Natural killer cell treated with Interleukin-12 subunit alpha and Interleukin-12 subunit beta and Interleukin-15 and Interleukin-18, amount 100 ng/mL, for 72 hours (primary cell): Measurements from ENCODE around the gene LIME1. TPM values are rescaled to one million over a fixed set of nuclear protein-coding genes. Genes with fewer than 3 reads are reported as not detected.

ENCODE experiments used
- ATAC-seq, 2 donors: fragments of 150-1000 bp; cut with Tn5 transposase in 1 of 2; sonication (Bioruptor Pico), chemical (Tn5 transposase) in 1 of 2; 2 replicates each; pipeline ENCODE4 v1.10.0; 2021
- DNase-seq: peaks from one replicate; pipeline ENCODE4 v3.0.0; 2022; ENCODE audit warnings: low spot score
- H3K27ac Mint-ChIP-seq, 2 donors: 1 replicate in 1 of 2; 2 replicates in 1 of 2; pipeline ENCODE4 v1.8.0; 2022; ENCODE audit warnings: mixed read lengths in 2 of 2, mild to moderate bottlenecking in 1 of 2, moderate library complexity in 1 of 2
- H3K27me3 Mint-ChIP-seq, 2 donors: 1 replicate in 1 of 2; 2 replicates in 1 of 2; pipeline ENCODE4 v1.8.0; 2022; ENCODE audit warnings: mixed read lengths in 2 of 2
- H3K36me3 Mint-ChIP-seq: one replicate; pipeline ENCODE4 v1.8.0; 2022; ENCODE audit warnings: mixed read lengths
- H3K4me1 Mint-ChIP-seq, 2 donors: 1 replicate in 1 of 2; 2 replicates in 1 of 2; pipeline ENCODE4 v1.8.0; 2022; ENCODE audit warnings: low read depth in 2 of 2, mixed read lengths in 2 of 2, mild to moderate bottlenecking in 1 of 2
- H3K4me3 Mint-ChIP-seq: one replicate; pipeline ENCODE4 v1.8.0; 2022; ENCODE audit warnings: mixed read lengths
- H3K9me3 Mint-ChIP-seq: 2 replicates; pipeline ENCODE4 v1.8.0; 2022; ENCODE audit warnings: mixed read lengths
- total RNA-seq, 2 donors: library from RNA; stranded (reverse); gene quantifications; one replicate each; pipeline ENCODE4 v1.2.3, GENCODE V29; 2022

Gene LIME1
- total RNA-seq, 2 donors from 2014 or later, result 9.3 to 15.7 TPM

- no peaks in the 10 kb centered on the region for H3K27me3 Mint-ChIP-seq
- no peaks in the 10 kb centered on the region for H3K36me3 Mint-ChIP-seq
- no peaks in the 10 kb centered on the region for H3K9me3 Mint-ChIP-seq
- no peak overlapping the region for H3K27ac Mint-ChIP-seq
- ATAC-seq (no peak), DNase-seq (no peak)
- no peaks in the 10 kb centered on the region for H3K4me1 Mint-ChIP-seq
- H3K4me3 Mint-ChIP-seq, result no peak overlapping the region
Measured at GRCh38 chr20:63742381-63743024, 6.0 kb downstream of the LIME1 start.

DNA sequence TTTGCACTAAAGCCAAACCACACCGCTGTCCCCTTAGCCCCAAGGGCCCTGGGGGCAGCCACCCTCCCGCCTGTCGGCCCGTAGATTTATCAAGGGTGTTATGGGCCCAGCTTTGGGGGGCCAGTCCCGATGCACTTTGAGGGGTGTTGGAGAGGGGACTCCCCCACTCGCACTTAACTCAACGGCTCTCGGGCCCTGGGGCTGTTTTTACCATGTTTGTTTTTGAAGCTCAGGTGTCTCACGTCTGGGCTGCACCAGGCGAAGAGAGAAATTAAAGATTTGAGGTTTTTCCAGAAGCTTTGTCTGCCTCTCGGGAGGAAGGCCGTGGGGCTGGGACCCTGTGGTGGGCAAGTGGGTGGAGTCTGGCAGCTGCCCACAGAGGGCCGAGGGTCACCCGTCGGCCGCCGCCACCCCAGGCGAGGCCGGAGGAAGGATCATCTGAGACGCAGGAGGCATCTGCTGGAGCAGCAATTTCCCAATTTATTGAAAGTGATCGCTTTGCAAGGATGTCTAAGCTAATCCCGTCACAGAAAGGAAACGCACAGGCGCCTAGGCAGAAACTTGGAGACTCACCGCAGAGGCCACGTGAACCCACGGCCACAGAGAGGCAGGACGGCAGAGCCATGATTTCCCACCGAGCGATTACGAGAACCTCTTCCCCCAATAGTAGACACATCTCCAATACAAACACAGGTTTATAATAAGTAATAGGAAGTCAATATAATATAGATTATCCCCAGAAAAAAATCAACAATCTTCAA lies 6.9 kb downstream of the LIME1 start:
- no peak overlapping the region for H3K4me3 Mint-ChIP-seq
- no peaks in the 10 kb centered on the region for H3K9me3 Mint-ChIP-seq
- no peaks in the 10 kb centered on the region for H3K4me1 Mint-ChIP-seq
- DNase-seq, result no peak
- ATAC-seq, result no peak
- H3K36me3 Mint-ChIP-seq, result no peaks in the 10 kb centered on the region
- H3K27me3 Mint-ChIP-seq, result no peaks in the 10 kb centered on the region
- H3K27ac Mint-ChIP-seq, result no peak overlapping the region

DNA sequence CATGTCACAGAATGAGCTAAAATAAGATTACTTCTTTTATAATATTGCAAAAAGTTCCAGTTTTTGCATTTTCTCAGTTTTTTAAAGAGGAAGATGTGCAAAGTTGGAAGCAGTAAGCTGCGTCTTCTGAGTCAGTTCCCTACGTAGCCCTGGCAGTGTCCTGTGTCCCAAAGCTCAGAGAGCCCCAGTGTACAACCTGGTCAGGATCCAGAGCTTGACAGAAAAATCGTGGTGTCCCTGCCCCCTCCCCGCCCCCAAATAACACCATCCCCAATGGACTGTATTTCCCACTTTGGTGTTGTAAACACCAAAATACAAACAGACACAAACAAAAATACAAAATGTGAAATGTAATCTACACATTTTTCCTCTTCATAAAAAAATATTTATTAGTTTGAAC lies 7.7 kb downstream of the LIME1 start:
- no peaks in the 10 kb centered on the region for H3K4me1 Mint-ChIP-seq
- H3K9me3 Mint-ChIP-seq, result no peaks in the 10 kb centered on the region
- DNase-seq, result no peak
- no peaks in the 10 kb centered on the region for H3K27me3 Mint-ChIP-seq
- ATAC-seq, result no peak
- H3K36me3 Mint-ChIP-seq, result no peaks in the 10 kb centered on the region
- no peak overlapping the region for H3K4me3 Mint-ChIP-seq
- H3K27ac Mint-ChIP-seq, result no peak overlapping the region

DNA sequence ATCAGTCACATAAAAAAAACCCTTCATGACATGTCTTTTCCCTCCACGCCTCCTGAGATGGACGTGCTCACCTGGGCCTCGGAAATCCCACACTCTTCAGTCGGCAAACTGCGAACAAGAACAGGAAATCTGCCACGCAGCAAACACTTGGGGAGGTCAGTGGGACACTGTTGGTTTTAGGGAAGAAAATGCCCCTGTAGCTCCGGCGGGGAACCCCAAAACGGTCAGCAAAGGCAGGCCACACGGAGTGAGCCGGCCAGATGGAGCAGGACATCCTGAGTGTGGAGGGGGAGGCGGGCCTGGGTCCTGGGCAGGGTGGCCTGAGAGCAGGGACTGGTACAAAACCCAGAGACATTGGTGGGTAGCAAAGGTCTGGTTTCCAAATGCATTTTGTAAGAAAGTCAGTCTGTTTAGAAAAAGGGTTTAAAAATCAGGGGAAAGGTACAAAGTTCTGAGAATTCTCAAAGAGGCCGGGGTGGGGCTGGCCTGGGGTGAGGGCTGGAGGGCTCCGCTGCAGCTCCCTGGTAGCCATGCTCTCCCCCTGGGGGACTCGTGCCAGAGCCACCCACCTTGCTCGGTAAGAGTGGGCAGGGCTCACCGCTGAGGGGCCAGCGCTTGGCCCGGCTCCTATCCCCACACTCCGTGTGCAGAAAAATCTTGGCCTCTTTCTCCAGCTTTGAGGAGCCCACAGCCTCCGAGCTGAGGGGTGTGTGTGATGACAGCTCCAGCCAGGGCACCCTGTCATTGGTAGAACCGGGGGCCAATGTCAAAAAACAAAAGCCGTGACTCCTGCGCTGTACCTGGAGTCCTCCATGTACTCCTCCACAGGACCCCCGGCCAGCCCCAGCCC lies 8.3 kb downstream of the LIME1 start:
- Mint-ChIP-seq H3K27ac (no peak overlapping the region), H3K4me1 (peaks cover 0 to 3% of the 10 kb centered on the region in 2 donors), H3K27me3 (no peaks in the 10 kb centered on the region), H3K36me3 (no peaks in the 10 kb centered on the region), H3K4me3 (no peak overlapping the region), H3K9me3 (no peaks in the 10 kb centered on the region)
- ATAC-seq (no peak), DNase-seq (no peak)

DNA sequence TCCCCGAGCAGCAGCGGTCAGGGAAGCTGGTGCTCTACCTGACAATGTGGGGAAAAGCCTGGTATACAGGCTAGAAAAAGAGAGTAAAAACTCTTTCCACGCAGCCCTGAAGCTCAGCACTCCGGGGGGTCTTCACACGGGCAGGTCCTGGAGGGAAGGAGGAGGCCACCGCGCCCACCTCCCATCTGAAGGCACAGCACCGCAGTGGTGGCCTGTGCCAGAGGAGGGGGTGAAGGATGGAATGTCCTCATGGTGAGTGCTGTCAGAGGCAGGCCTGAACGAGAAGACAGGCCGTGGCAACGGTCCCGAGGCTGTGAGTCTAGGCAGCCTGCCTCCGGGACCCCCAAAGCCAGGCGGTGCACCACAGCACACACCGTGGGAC lies 9.0 kb downstream of the LIME1 start:
- no peak overlapping the region for H3K4me3 Mint-ChIP-seq
- no peaks in the 10 kb centered on the region for H3K9me3 Mint-ChIP-seq
- H3K27ac Mint-ChIP-seq, result no peak overlapping the region
- ATAC-seq, result no peak
- no peaks in the 10 kb centered on the region for H3K36me3 Mint-ChIP-seq
- DNase-seq, result no peak
- H3K4me1 Mint-ChIP-seq, result peaks cover 0 to 3% of the 10 kb centered on the region in 2 donors
- no peaks in the 10 kb centered on the region for H3K27me3 Mint-ChIP-seq

- no peak overlapping the region for H3K4me3 Mint-ChIP-seq
- DNase-seq (no peak), ATAC-seq (no peak)
- H3K27me3 Mint-ChIP-seq, result no peaks in the 10 kb centered on the region
- peaks cover 0 to 3% of the 10 kb centered on the region in 2 donors for H3K4me1 Mint-ChIP-seq
- no peaks in the 10 kb centered on the region for H3K36me3 Mint-ChIP-seq
- H3K9me3 Mint-ChIP-seq, result no peaks in the 10 kb centered on the region
- no peak overlapping the region for H3K27ac Mint-ChIP-seq
Measured at GRCh38 chr20:63745961-63746731, 9.7 kb downstream of the LIME1 start.

DNA sequence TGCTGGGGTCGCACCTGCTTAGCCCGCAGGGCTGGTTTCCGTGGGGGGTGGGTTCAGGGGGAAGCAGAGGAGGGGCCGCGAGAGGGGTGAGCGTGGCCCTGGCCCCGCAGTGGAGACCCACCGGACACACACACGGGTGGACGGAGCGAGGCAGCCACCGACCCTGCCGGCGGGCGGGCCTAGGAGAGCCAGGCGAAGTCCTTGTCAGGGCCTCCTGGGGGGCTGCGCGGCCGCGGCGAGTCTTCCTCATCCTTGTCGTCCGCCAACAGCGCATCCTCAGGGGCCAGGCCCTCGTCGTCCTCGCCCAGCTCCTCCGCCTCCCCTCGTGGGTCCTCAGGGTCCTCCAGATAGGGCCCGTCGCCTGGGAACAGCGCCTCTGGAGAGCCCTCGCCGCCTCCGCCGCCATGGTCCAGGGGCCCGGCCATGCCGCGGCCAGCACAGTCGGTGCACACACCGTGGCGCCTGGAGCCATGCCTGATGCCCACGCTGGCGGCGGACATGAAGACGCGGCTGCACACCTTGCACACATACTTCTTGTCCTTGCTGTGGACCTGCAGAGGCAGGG lies 10.4 kb downstream of the LIME1 start:
- H3K4me1 Mint-ChIP-seq, result peaks cover 0 to 3% of the 10 kb centered on the region in 2 donors
- ATAC-seq (no peak), DNase-seq (no peak)
- no peaks in the 10 kb centered on the region for H3K9me3 Mint-ChIP-seq
- no peaks in the 10 kb centered on the region for H3K27me3 Mint-ChIP-seq
- no peak overlapping the region for H3K27ac Mint-ChIP-seq
- no peaks in the 10 kb centered on the region for H3K36me3 Mint-ChIP-seq
- no peak overlapping the region for H3K4me3 Mint-ChIP-seq

DNA sequence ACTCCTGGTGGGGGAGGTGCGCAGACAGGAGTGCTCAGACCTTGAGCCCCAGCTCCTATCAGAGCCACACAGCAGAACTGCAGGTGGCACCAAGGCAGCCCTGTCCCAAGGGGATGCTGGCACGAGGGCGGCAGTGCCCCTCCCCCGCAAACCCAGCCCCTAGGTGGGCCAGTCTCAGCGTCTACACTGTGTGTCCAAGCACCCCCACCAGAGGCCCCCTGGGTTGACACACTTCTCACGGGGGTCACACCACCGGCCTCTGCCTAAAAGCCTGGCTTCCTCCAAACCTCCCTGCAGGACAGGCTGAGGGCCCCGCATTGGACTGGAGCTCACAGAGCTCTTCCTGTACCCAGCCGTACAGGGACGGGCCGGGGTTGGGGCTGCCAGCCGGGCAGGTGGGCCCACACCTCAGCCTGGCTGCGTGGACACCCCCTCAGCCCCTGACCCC lies 11.2 kb downstream of the LIME1 start:
- H3K27ac Mint-ChIP-seq, result no peak overlapping the region
- DNase-seq, result peak; percentile 56
- H3K4me1 Mint-ChIP-seq, result peaks cover 0 to 6% of the 10 kb centered on the region in 2 donors
- H3K36me3 Mint-ChIP-seq, result no peaks in the 10 kb centered on the region
- no peaks in the 10 kb centered on the region for H3K9me3 Mint-ChIP-seq
- ATAC-seq, result no peak
- no peaks in the 10 kb centered on the region for H3K27me3 Mint-ChIP-seq
- H3K4me3 Mint-ChIP-seq, result no peak overlapping the region

DNA sequence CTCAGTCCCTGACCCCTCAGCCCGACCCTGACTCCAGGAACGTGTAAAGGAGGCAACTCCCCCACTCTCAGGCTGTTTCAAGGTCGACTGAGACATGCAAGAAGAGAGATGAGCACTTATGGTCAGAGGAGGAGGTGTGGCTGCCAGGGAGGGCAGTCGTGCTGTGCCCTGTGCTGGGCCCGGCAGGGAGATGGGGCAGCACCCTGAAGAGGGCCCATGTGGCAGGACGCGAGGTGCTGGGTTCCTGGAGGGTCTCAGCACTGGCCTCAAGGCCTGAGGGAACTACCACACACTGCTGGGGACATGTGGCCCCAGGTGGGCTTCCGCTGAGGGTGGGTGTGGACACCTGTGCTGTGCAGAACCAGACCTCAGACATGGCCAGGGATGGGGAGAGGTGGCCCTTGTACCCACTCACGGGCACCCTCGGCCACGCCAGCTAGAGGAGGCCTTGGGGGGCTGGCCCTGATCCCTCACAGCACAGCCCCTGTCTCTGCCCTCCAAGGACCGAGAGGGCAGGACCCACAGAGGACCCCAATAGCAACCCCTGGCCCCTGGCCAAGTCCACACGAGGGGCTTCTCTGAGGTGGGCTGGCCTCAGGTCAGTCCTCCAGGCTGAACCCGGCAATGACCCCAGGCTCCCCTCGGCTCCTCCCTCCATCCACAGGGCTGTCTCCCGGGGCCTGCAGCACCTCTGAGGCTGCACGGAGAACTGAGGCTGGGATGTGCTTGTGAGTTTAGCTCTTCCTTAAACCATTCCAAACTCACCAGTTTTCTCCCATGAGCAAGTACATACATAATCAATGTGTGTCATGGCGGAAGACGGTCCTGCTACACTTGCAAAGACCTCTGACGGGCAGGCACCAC lies 11.8 kb downstream of the LIME1 start:
- DNase-seq (peak; percentile 55), ATAC-seq (no peak)
- H3K4me1 Mint-ChIP-seq, result peaks cover 0 to 6% of the 10 kb centered on the region in 2 donors
- H3K36me3 Mint-ChIP-seq, result no peaks in the 10 kb centered on the region
- H3K9me3 Mint-ChIP-seq, result no peaks in the 10 kb centered on the region
- H3K4me3 Mint-ChIP-seq, result no peak overlapping the region
- H3K27me3 Mint-ChIP-seq, result no peaks in the 10 kb centered on the region
- no peak overlapping the region for H3K27ac Mint-ChIP-seq

GRCh38 chr20:63748934-63749270 lies 12.4 kb downstream of the LIME1 start:
- Mint-ChIP-seq H3K4me1 (peaks cover 0 to 6% of the 10 kb centered on the region in 2 donors), H3K4me3 (no peak overlapping the region), H3K36me3 (no peaks in the 10 kb centered on the region), H3K27ac (no peak overlapping the region), H3K27me3 (no peaks in the 10 kb centered on the region), H3K9me3 (no peaks in the 10 kb centered on the region)
- ATAC-seq, result no peak
- DNase-seq, result peak; percentile 22

DNA sequence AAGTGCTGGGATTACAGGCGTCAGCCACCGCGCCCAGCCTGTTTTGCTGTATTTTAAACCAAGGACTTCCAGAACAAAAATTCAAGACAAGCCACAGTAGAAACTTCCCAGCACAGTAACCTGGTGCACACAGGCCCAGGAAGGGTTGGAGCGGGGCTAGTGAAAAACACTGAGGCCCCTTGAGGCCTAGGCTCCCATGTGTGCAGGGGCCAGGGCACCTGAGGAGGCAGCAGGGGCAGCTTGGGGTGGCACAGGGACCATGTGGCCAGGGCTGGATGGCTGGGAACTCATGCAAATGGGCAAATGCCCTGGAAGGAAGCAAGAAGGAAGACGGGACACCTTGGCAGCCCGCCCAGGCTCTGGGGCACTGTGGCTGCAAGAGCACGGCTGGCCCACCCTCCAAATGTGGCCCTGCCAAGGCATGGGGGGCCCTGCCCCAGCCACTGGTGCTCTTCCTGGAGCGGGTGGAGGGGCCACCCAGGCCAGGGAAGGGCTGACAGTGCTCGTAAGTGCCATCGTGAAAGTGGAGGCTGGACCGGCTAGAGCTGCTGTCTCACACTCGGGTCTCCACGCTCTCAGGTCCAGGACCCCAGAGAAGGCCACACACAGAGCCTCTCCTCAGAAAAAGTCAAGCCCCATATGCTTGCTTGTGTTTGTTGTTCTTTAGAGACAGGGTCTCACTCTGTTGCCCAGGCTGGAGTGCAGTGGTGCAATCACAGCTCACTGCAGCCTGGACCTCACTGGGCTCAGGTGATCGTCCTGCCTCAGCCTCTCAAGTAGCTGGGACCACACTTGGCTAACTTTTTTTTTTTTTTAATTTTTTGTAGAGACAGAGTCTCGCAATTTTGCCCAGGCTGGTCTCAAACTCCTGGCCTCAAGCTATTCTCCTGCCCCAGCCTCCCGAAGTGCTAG lies 13.4 kb downstream of the LIME1 start:
- DNase-seq (peak; percentile 49), ATAC-seq (no peak)
- Mint-ChIP-seq H3K36me3 (no peaks in the 10 kb centered on the region), H3K27me3 (no peaks in the 10 kb centered on the region), H3K4me1 (peaks cover 0 to 6% of the 10 kb centered on the region in 2 donors), H3K4me3 (no peak overlapping the region), H3K27ac (no peak overlapping the region), H3K9me3 (no peaks in the 10 kb centered on the region)
